Measurements from ENCODE around the gene XXYLT1. TPM values are rescaled to one million over a fixed set of nuclear protein-coding genes. Genes with fewer than 3 reads are reported as not detected.

XXYLT1 gene
- total RNA-seq, 2 donors from 2014 or later, result 1.3 to 4.2 TPM

DNA sequence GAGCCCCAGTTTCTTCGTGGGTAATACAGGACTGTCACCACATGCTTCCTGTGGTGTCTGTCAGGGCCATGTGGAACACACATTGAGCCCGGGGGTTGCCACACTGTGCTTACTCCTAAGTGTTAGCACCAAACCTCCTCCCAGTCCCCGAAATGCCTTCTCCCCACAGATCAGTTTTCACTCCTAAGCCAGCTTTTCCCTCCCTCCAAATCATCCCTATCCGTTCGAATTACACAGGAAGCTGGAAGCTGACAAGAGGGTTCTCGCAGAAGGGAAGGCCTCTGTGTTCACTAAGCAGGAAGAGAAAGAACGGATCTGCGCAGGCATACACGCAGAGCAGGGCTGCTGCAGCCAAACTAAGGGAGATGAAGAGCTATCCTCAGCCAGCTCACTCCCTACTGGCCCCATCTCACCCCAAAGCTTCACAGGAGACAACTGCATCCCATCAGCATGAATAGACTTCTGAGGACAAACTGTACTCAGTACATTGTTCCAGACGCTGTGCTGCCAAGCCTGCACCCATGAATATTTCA lies 32.3 kb downstream of the XXYLT1 start:
- no peaks in the 10 kb centered on the region for H3K9me3 ChIP-seq
- 78 to 85% methylated on average over 10 of the region's 10 CpGs for WGBS, 2 donors
- peaks cover 6% of the 10 kb centered on the region for H3K4me1 ChIP-seq
- ATAC-seq, result peak; percentile 66
- TF ChIP-seq POLR2A (IDR thresholded peaks at IDR 0.05) (no peak), CTCF (IDR thresholded peaks at IDR 0.05) (no peak)
- no peak overlapping the region for H3K4me3 ChIP-seq
- peak in 3 of 4 donors; percentile 19 to 39 (median 22) for DNase-seq
- no peaks in the 10 kb centered on the region for H3K36me3 ChIP-seq (replicated peaks in 1 of 2; ENCODE audit: insufficient read depth in 1 of 2, low read depth in 2 of 2)
- intact Hi-C loops (cut with DNase I), result no loop called here
- no peaks in the 10 kb centered on the region for H3K27me3 ChIP-seq
- peak overlapping the region in 2 of 4 donors; percentile 12 to 44 for H3K27ac ChIP-seq

DNA sequence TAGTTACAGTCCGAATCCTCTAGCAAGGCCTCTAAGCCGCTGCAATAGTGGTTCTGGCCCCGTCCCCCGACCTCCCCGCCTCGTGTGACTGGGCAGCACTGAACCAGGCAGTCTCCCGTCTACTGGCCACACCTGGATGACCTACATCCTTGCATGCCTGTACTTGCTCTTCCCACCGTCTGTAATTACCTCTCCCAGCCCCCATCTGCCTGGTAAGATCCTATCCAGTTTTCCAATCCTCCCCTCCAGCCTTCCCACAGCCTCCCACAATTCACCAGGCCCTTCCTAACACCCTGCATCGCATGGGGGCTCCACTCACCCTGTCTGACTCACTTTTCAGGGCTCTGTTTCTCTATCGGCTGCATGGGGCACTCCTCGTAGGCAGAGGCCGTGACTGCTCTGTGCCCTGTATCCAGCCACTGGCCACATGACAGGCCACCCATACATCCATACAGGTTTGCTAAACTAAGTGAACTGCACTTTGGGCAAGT lies 32.8 kb downstream of the XXYLT1 start:
- Histone ChIP-seq H3K9me3 (no peaks in the 10 kb centered on the region), H3K27ac (peak overlapping the region in 2 of 4 donors; percentile 12 to 44), H3K4me1 (peaks cover 6% of the 10 kb centered on the region), H3K36me3 (replicated peaks in 1 of 2; ENCODE audit: insufficient read depth in 1 of 2, low read depth in 2 of 2) (no peaks in the 10 kb centered on the region), H3K27me3 (no peaks in the 10 kb centered on the region), H3K4me3 (no peak overlapping the region)
- 87 to 96% methylated on average over 12 of the region's 12 CpGs for WGBS, 2 donors
- ATAC-seq (no peak), DNase-seq (no peak)
- intact Hi-C loops (cut with DNase I), result no loop called here
- TF ChIP-seq CTCF (IDR thresholded peaks at IDR 0.05), result no peak
- TF ChIP-seq POLR2A (IDR thresholded peaks at IDR 0.05), result no peak

GRCh38 chr3:195236801-195237570 lies 34.0 kb downstream of the XXYLT1 start:
- Histone ChIP-seq H3K27ac (no peak overlapping the region), H3K9me3 (no peaks in the 10 kb centered on the region), H3K4me3 (no peak overlapping the region), H3K27me3 (no peaks in the 10 kb centered on the region), H3K4me1 (peaks cover 6% of the 10 kb centered on the region), H3K36me3 (replicated peaks in 1 of 2; ENCODE audit: insufficient read depth in 1 of 2, low read depth in 2 of 2) (no peaks in the 10 kb centered on the region)
- WGBS, 2 donors, result 96 to 97% methylated on average over 10 of the region's 10 CpGs
- TF ChIP-seq CTCF (IDR thresholded peaks at IDR 0.05) (no peak), POLR2A (IDR thresholded peaks at IDR 0.05) (no peak)
- no peak for DNase-seq
- intact Hi-C loops (cut with DNase I), result no loop called here
- no peak for ATAC-seq

DNA sequence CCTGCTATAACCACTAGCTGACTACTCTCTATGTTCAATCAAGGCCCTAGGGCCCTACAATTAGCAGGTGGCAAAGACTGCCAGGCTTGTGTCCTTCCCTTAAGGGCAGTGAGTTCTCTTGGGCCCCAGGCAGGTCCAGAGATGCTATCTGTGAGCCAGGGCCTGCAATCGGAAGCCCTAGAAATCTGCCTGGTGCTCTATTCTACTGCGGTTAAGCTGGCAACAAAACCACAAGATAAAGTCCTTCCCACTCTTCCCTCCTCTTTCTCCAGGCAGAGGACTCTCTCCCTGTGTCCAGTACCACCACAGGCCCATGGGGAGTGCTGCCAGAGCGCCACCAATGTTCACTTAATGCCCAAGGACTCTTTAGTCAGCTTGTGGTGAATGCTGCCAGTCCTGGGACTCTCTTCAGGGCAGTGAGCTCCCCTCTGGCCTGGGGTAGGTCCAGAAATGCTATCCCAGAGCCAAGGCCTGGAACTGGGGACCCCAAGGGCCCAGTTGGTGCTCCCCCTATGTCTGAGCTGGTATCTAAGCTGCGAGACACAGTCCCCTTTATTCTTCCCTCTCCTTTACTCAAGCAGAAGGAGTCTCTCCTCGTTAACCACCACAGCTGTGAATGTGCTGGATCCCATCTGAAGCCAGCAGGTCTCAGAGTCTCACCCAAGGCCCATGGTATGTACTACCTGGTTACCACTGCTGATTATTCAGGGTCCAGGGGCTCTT lies 34.7 kb downstream of the XXYLT1 start:
- no peak overlapping the region for H3K27ac ChIP-seq
- H3K9me3 ChIP-seq, result no peaks in the 10 kb centered on the region

More for the DNA sequence above, 34.7 kb downstream of the XXYLT1 start:
- peaks cover 6% of the 10 kb centered on the region for H3K4me1 ChIP-seq
- no peak overlapping the region for H3K4me3 ChIP-seq
- no peaks in the 10 kb centered on the region for H3K36me3 ChIP-seq (replicated peaks in 1 of 2; ENCODE audit: insufficient read depth in 1 of 2, low read depth in 2 of 2)
- no peak for DNase-seq
- TF ChIP-seq POLR2A (IDR thresholded peaks at IDR 0.05) (no peak), CTCF (IDR thresholded peaks at IDR 0.05) (no peak)
- WGBS, 2 donors, result 95 to 97% methylated on average over 4 to 5 of the region's 5 CpGs
- intact Hi-C loops (cut with DNase I), result no loop called here
- H3K27me3 ChIP-seq, result no peaks in the 10 kb centered on the region
- ATAC-seq, result no peak
